HG03521 (cell line): Measurements from ENCODE around the gene CAMSAP3.
"Not testable (repeated sequence)": the region's sequence is repeated elsewhere in the genome, so short reads cannot be mapped to it uniquely, and the experiment has no call there.

Experiments
- ATAC-seq: cut with Tn5 transposase; IDR thresholded peaks from one replicate; pipeline ENCODE4 v1.9.1; 2021; ENCODE audit warnings: mild to moderate bottlenecking, moderate library complexity; ENCODE audit not compliant: unreplicated experiment

Gene CAMSAP3

DNA sequence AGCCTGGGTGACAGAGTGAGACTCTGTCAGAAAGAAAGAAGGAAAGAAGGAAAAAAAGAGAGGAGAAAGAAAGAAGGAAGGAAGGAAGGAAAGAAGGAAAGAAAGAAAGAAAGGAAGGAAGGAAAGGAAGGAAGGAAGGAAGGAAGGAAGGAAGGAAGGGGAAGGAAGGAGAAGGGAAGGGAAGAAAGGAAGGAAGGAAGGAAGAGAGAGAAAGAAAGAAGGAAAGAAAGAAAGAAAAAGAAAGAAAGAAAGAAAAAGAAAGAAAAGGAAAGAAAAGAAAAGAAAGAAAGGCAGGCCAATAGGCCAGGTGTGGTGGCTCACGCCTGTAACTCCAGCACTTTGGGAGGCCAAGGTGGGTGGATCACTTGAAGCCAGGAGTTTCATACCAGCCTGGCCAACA, 18.2 kb upstream of the CAMSAP3 start:
- ATAC-seq: not testable (repeated sequence)

DNA sequence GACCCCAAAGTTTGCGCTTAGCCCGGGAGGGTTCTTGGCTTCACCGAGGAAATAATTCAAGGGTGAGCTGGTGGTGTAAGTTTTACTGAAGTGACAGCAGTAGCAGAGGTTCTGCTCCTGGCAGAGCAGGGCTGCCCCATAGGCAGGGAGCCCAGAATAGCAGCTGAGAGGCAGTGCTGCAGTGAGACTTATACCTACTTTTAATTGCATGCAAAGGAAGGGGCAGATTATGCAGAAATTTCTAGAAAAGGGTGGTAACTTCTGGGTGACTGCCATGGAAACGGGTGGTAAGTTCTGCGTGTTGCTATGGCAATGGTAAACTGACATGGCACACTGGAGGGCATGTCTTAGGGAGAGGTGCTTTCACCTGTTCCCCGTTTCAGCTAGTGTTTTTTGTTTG, 17.5 kb upstream of the CAMSAP3 start:
- ATAC-seq: no peak

- ATAC-seq: no peak
Measured at GRCh38 chr19:7579182-7579581, 16.5 kb upstream of the CAMSAP3 start.

- no peak for ATAC-seq
Measured at GRCh38 chr19:7582446-7582845, 13.2 kb upstream of the CAMSAP3 start.

DNA sequence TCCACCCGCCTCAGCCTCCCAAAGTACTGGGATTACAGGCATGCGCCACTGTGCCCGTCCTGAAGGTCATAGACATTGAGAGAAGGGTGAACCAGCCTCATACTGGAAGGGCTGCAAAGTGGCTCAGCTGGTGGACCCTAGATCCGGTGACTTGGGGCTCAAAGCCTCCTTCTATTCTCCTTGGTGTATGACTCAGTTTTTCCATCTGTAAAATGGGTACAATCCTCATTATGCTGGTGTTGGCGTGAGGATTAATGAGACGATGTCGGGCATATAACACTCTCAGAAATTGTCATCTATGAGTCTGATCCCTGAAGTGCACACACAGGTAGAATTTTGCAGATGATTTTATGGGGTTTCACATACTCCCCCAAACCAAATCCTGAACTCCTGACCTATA, 5.8 kb upstream of the CAMSAP3 start:
- no peak for ATAC-seq

- no peak for ATAC-seq
Measured at GRCh38 chr19:7590256-7590655, 5.4 kb upstream of the CAMSAP3 start.

DNA sequence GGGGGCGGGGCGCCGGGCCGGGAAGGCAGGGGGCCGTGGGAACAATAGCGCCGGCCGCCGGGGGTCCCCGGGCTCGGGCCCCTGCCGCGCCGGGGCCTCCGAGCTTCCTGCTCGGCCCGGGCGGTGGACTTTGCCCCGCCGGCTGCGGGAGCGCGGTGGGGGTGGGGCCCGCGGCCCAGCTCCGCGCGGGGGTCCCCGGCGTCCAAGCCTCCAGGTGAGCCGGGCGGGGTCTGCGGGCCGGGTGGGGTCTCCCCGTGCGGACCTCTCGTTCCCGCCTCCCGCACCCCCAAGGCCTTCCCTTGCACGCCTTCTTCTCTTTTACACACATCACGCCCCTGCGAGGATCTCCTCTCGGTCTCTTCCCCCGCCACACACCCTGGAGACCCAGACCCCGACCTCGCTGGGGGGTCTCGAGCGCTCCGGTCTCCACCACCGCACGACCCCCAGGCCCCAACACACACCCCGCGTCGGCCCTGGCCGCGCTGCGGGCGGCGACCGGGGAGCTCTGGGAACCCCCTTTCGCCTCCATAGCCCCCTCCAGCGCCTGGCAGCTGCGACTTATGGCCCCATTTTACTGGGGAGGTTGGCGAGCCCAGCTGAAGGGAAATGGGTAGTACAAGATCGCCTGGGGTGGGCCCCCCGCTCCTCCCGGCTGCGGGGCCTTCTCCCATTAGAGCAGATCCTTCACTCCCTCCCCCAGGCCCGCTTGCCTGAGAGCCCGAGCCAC, 711 bp downstream of the CAMSAP3 start:
- ATAC-seq: no peak

- ATAC-seq: no peak
Measured at GRCh38 chr19:7597689-7598088, 2.0 kb downstream of the CAMSAP3 start.

GRCh38 chr19:7598180-7598579, 2.5 kb downstream of the CAMSAP3 start:
- no peak for ATAC-seq

- ATAC-seq: no peak
Measured at GRCh38 chr19:7600721-7601120, 5.1 kb downstream of the CAMSAP3 start.

DNA sequence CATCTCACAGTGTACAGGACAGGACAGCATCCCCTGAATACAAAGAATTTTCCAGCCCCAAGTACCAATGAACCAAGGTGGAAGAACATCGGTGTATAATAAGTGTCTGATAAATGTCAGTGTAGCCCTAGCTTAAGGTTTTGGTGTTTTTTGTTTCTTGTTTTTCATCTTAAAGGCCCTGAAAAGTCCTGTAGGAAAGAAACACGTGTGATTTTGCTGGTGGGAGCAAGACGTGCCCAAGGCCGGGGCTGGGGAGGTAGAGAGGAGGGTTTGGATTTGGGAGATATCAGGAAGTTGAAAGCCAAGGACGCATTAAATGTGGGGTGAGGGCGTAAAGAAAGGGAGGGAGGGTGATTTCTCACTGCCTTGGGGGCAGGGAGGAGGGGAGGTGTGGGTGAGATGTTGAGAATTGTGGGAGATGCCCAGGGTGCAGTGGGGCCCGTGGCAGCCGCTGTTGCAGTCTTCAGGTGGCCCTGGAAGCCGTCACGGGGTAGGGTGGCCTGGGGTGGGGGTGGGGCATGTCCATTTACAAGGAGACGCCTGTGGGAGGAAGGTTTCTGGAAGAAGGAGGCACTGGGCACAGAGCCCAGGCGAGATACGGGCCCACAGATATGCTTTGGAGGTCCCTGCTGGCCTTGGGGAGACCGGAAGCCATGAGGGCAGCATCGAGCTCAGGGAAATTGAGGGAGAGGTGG, 6.7 kb downstream of the CAMSAP3 start:
- no peak for ATAC-seq

- no peak for ATAC-seq
Measured at GRCh38 chr19:7602935-7603497, 7.4 kb downstream of the CAMSAP3 start.

- ATAC-seq: no peak
Measured at GRCh38 chr19:7603919-7604318, 8.3 kb downstream of the CAMSAP3 start.

GRCh38 chr19:7605490-7606222, 10.0 kb downstream of the CAMSAP3 start:
- no peak for ATAC-seq

- ATAC-seq: no peak
Measured at GRCh38 chr19:7606289-7606688, 10.6 kb downstream of the CAMSAP3 start.

GRCh38 chr19:7607212-7607873, 11.7 kb downstream of the CAMSAP3 start:
- no peak for ATAC-seq

GRCh38 chr19:7607874-7608560, 12.4 kb downstream of the CAMSAP3 start:
- no peak for ATAC-seq

DNA sequence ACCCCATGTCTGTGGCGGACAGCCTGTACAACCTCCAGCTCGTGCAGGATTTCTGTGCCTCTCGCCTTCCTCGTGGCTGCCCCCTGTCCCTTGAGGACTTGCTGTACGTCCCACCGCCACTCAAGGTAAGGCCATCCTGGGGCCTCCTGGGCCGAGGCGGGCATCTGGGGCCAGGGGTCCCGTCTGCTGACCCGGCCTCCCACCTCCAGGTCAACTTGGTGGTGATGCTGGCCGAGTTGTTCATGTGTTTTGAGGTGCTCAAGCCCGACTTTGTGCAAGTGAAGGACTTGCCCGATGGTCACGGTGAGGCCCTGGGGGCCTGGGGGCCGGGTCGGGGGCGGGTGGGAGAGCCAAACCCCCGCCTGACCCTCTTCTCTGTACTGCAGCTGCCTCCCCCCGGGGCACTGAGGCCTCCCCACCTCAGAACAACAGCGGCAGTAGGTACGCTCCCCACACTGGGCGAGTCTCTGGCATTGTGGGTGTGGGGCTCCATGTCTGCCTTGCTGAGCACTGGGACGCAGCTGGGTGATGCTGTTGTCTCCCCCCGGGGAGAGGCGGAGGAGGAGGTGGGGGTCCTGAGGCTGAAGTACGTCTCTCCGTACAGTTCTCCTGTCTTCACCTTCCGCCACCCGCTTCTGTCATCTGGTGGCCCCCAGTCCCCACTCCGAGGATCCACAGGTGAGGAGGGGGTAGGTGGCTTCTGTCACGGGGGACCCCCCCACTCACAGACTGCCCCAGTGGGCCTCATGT, 15.0 kb downstream of the CAMSAP3 start:
- ATAC-seq: no peak

- ATAC-seq: no peak
Measured at GRCh38 chr19:7611541-7612279, 16.0 kb downstream of the CAMSAP3 start.
